ENCODE data around the gene FBXO27. TPM values are rescaled to one million over a fixed set of nuclear protein-coding genes. Genes with fewer than 3 reads are reported as not detected.

The FBXO27 gene
- total and polyA plus RNA-seq, 2 of the 4 experiments (the other 2 are of a cell fraction): 0.18 to 0.50 TPM

DNA sequence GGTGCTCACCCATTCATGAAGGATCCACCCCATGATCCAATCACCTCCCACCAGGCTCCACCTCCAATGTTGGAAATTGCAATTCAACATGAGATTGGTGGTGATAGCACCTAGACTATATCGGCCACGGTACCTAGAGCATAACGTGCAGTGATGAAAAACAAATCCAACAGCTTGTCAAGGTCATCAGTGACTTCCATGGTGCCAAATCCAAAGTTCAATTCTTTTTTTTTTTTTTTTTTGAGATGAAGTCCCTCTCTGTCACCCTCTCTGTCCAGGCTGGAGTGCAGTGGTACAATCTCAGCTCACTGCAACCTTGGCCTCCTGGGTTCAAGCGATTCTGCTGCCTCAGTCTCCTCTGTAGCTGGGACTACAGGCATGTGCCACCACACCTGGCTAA lies 34.8 kb upstream of the FBXO27 start:
- Histone ChIP-seq H3K4me1 (ENCODE audit: control insufficient read depth, insufficient read depth, low read length) (no peaks in the 10 kb centered on the region), H3K9me3 (ENCODE audit: control insufficient read depth, insufficient read depth, low read length) (0 out of 2 replicates have a peak, but pooled peaks cover 2% of the 10 kb centered on the region), H3K9ac (ENCODE audit: low read depth, low read length) (no peak overlapping the region), H3K23ac (ENCODE audit: low read depth, low read length) (no peak overlapping the region), H4K5ac (ENCODE audit: low read depth, low read length) (no peak overlapping the region), H4K20me1 (ENCODE audit: insufficient read depth, low read length) (no peaks in the 10 kb centered on the region), H3K4me3 (ENCODE audit: insufficient read depth, low read depth, low read length) (no peak overlapping the region), H2BK15ac (ENCODE audit: low read depth, low read length) (no peak overlapping the region), H4K91ac (ENCODE audit: insufficient read depth, low read depth, low read length) (no peak overlapping the region), H3K18ac (ENCODE audit: low read depth, low read length) (no peak overlapping the region), H2BK120ac (ENCODE audit: low read depth, low read length) (no peak overlapping the region), H3K4me2 (ENCODE audit: low read depth, low read length) (no peak overlapping the region), H2BK20ac (ENCODE audit: low read depth, low read length) (no peak overlapping the region), H2AK5ac (ENCODE audit: low read depth, low read length) (no peak overlapping the region), H3K14ac (replicated peaks; ENCODE audit: low read depth, low read length) (no peak overlapping the region), H3K36me3 (ENCODE audit: control insufficient read depth, insufficient read depth, low read length) (no peaks in the 10 kb centered on the region), H3K79me1 (ENCODE audit: low read depth in 1 of 2, low read length in 2 of 2) (no peaks in the 10 kb centered on the region), H2BK5ac (ENCODE audit: low read depth, low read length, poor library complexity, severe bottlenecking) (no peak overlapping the region), H3K56ac (ENCODE audit: extremely low read depth, insufficient read depth, low read length) (no peak overlapping the region), H3K27me3 (ENCODE audit: control insufficient read depth, insufficient read depth, low read length) (no peaks in the 10 kb centered on the region; the same call in 1 of the 2 replicates), H3K4ac (ENCODE audit: low read depth, low read length) (no peak overlapping the region), H3K27ac (ENCODE audit: insufficient read depth, low read length) (no peak overlapping the region), H2AFZ (replicated peaks; ENCODE audit: low read length, poor library complexity) (no peak overlapping the region), H4K8ac (ENCODE audit: low read depth in 2 of 2, low read length in 2 of 2) (no peak overlapping the region), H3K9me1 (ENCODE audit: insufficient read depth, low read length) (peaks cover 6% of the 10 kb centered on the region), H2AK9ac (replicated peaks; ENCODE audit: low read depth, low read length, poor library complexity) (no peak overlapping the region)
- intact Hi-C loops (cut with micrococcal nuclease): no loop called here
- DNase-seq (no peak), ATAC-seq (ENCODE audit: low read depth) (no peak)
- 83% methylated on average over 3 of the region's 4 CpGs; no CpG with 5 or more reads in 1 of the 2 experiments for WGBS, 2 experiments (ENCODE audit: extremely low coverage in 2 of 2, insufficient read length in 1 of 2)
- POLR2A ChIA-PET (ENCODE audit: unreplicated experiment): no interaction called here
- BruUV-seq (replicated peaks): no TSS peak
- in situ Hi-C loops (cut with MboI; ENCODE audit: low sequenced_read_pairs): no loop called here
- TF ChIP-seq SMC3 (IDR thresholded peaks at IDR 0.05; ENCODE audit: low read depth, low read length): no peak
- no peak for TF ChIP-seq CEBPB (IDR thresholded peaks at IDR 0.05; ENCODE audit: low read depth, low read length)
- no peak for TF ChIP-seq RCOR1 (IDR thresholded peaks at IDR 0.05; ENCODE audit: insufficient replicate concordance, low read length)
- no peak for TF ChIP-seq RAD21 (IDR thresholded peaks at IDR 0.05; ENCODE audit: low read length)
- TF ChIP-seq CHD1 (IDR thresholded peaks at IDR 0.05; ENCODE audit: low read depth, low read length): no peak
- no peak for TF ChIP-seq FOS (IDR thresholded peaks at IDR 0.05; ENCODE audit: low read depth, low read length)
- no peak for TF ChIP-seq MAZ (IDR thresholded peaks at IDR 0.05; ENCODE audit: borderline replicate concordance, low read depth, low read length)
- no peak for TF ChIP-seq BHLHE40 (IDR thresholded peaks at IDR 0.05; ENCODE audit: low read depth, low read length)
- TF ChIP-seq, protein P1, sequence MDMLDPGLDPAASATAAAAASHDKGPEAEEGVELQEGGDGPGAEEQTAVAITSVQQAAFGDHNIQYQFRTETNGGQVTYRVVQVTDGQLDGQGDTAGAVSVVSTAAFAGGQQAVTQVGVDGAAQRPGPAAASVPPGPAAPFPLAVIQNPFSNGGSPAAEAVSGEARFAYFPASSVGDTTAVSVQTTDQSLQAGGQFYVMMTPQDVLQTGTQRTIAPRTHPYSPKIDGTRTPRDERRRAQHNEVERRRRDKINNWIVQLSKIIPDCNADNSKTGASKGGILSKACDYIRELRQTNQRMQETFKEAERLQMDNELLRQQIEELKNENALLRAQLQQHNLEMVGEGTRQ (IDR thresholded peaks at IDR 0.05; ENCODE audit: low read depth, low read length): no peak
- no peak for TF ChIP-seq POLR2A (IDR thresholded peaks at IDR 0.05; ENCODE audit: low read depth, low read length)
- TF ChIP-seq MAFK (IDR thresholded peaks at IDR 0.05; ENCODE audit: low read depth, low read length): no peak
- no peak for TF ChIP-seq RFX5 (IDR thresholded peaks at IDR 0.05; ENCODE audit: low read depth, low read length)
- TF ChIP-seq MXI1 (IDR thresholded peaks at IDR 0.05; ENCODE audit: borderline replicate concordance, low read depth, low read length): no peak
- TF ChIP-seq, protein P2, sequence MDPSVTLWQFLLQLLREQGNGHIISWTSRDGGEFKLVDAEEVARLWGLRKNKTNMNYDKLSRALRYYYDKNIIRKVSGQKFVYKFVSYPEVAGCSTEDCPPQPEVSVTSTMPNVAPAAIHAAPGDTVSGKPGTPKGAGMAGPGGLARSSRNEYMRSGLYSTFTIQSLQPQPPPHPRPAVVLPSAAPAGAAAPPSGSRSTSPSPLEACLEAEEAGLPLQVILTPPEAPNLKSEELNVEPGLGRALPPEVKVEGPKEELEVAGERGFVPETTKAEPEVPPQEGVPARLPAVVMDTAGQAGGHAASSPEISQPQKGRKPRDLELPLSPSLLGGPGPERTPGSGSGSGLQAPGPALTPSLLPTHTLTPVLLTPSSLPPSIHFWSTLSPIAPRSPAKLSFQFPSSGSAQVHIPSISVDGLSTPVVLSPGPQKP (IDR thresholded peaks at IDR 0.05; ENCODE audit: borderline replicate concordance, low read depth, low read length): no peak
- TF ChIP-seq NFE2L2 (IDR thresholded peaks at IDR 0.05; ENCODE audit: low read depth, low read length): no peak
- TF ChIP-seq, protein P3, sequence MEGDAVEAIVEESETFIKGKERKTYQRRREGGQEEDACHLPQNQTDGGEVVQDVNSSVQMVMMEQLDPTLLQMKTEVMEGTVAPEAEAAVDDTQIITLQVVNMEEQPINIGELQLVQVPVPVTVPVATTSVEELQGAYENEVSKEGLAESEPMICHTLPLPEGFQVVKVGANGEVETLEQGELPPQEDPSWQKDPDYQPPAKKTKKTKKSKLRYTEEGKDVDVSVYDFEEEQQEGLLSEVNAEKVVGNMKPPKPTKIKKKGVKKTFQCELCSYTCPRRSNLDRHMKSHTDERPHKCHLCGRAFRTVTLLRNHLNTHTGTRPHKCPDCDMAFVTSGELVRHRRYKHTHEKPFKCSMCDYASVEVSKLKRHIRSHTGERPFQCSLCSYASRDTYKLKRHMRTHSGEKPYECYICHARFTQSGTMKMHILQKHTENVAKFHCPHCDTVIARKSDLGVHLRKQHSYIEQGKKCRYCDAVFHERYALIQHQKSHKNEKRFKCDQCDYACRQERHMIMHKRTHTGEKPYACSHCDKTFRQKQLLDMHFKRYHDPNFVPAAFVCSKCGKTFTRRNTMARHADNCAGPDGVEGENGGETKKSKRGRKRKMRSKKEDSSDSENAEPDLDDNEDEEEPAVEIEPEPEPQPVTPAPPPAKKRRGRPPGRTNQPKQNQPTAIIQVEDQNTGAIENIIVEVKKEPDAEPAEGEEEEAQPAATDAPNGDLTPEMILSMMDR (conservative IDR thresholded peaks at IDR 0.05; ENCODE audit: low read depth, low read length): no peak
- CTCF ChIA-PET: interaction anchor here (0.6 to 1.3 kb wide), 3 partner anchors 105 to 162 kb away, joined by 3 to 5 read pairs (median 3); no protein-coding TSS in a partner anchor
- dilution Hi-C loops (cut with HindIII; ENCODE audit: low sequenced_read_pairs, unreplicated experiment): no loop called here

All from IMR-90 (cell line).